Astrocyte (in vitro differentiated cells and primary cell): ENCODE measurements around the gene SMARCC2.

Experiments used
- CTCF ChIP-seq: IDR thresholded peaks from 2 replicates; pipeline ENCODE4 v1.5.1; 2011; ENCODE audit warnings: low read depth, mild to moderate bottlenecking, inconsistent platforms, low read length, moderate library complexity; ENCODE audit not compliant: insufficient read depth
- EZH2 ChIP-seq: IDR thresholded peaks from 2 replicates; pipeline ENCODE4 v1.6.1; 2012; ENCODE audit warnings: mild to moderate bottlenecking, low read length, inconsistent platforms; ENCODE audit not compliant: insufficient read depth

DNA sequence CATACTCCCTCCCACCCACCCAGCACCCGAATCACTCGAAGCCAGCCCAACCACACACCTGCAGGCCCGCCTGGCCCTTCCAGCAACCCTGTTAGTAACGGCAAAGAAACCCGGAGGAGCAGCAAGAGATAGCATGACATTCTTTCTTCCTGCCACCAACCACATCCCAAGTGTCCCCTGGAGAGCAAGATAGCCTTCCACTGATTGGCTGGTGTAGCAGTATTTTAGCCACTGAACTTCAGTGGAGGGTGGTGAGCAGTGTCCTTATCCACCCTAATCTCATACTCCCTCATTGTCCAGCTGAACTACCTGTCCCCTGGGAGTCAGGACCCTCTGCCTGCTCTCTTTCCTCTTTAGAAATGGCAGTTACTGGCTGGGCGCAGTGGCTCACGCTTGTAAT is 39.8 kb upstream of the SMARCC2 start:
- TF ChIP-seq CTCF: no peak
- no peak for TF ChIP-seq EZH2
